GM12878 (cell line): ENCODE measurements around the gene ATP10D. TPM values are rescaled to one million over a fixed set of nuclear protein-coding genes. Genes with fewer than 3 reads are reported as not detected.

ENCODE experiments used
- ATAC-seq: fragments of 200-7000 bp; cut with Tn5 transposase; 3 replicates; pipeline ENCODE4 v1.9.1; 2020; ENCODE audit warnings: mild to moderate bottlenecking, moderate library complexity
- BruUV-seq: library from RNA; stranded (reverse); fragments of 400-500 nt; replicated peaks from 2 replicates; lab custom pipeline; 2021; lab: Mats Ljungman, UMichigan
- CTCF ChIA-PET: fragments of 300-600 bp; sonication (Branson Sonifier 250); formaldehyde crosslinking; extraction: SDS; loops from one replicate; lab custom pipeline; 2021; ENCODE audit warnings: inconsistent platforms; lab: Yijun Ruan, JAX
- POLR2A ChIA-PET: fragments of 350-600 bp; formaldehyde crosslinking; extraction: SDS; loops from one replicate; lab custom pipeline; 2021; ENCODE audit warnings: inconsistent platforms; lab: Charles Lee
- RAD21 ChIA-PET: fragments of 300-600 bp; sonication (Branson Sonifier 250); formaldehyde crosslinking; loops from one replicate; lab custom pipeline; 2023; ENCODE audit warnings: antibody characterized with exemption; ENCODE audit not compliant: unreplicated experiment; lab: Charles Lee
- SMC1A ChIA-PET: fragments of 300-600 bp; sonication (Branson Sonifier 250); formaldehyde crosslinking; loops from one replicate; lab custom pipeline; 2023; ENCODE audit not compliant: unreplicated experiment, uncharacterized antibody; lab: Charles Lee
- DNase-seq: peaks from one replicate; pipeline ENCODE4 v3.0.0-alpha.2; 2011; ENCODE audit warnings: low read depth, low spot score
- FAIRE-seq: peaks from 3 replicates; lab custom pipeline; 2011; peaks lifted over from hg19 to GRCh38; lab: Jason Lieb, UNC
- H2AFZ ChIP-seq: 2 replicates; pipeline ENCODE4 v1.6.0; 2011; ENCODE audit warnings: low read depth, low read length, control low read depth; ENCODE audit not compliant: control insufficient read depth
- H3K27ac ChIP-seq: 2 replicates; pipeline ENCODE4 v1.5.1; 2011; ENCODE audit warnings: control low read depth; ENCODE audit not compliant: control insufficient read depth, insufficient read depth
- H3K27me3 ChIP-seq, 2 experiments: replicated peaks in 1 of 2; 2 replicates each; pipeline versions ENCODE4 v1.6.0 to v1.6.1; 2011; ENCODE audit warnings: low read length in 1 of 2; ENCODE audit not compliant: control insufficient read depth in 2 of 2, insufficient read depth in 2 of 2
- H3K36me3 ChIP-seq, 2 experiments: 2 replicates each; pipeline ENCODE4 v1.5.1; 2011; ENCODE audit warnings: low read length in 1 of 2; ENCODE audit not compliant: control insufficient read depth in 2 of 2, insufficient read depth in 2 of 2
- H3K4me1 ChIP-seq: 2 replicates; pipeline ENCODE4 v1.6.1; 2011; ENCODE audit warnings: mild to moderate bottlenecking, low read length, moderate library complexity, mixed read lengths; ENCODE audit not compliant: control insufficient read depth, insufficient read depth
- H3K4me2 ChIP-seq: 2 replicates; pipeline ENCODE4 v1.6.0; 2011; ENCODE audit warnings: control low read depth; ENCODE audit not compliant: control insufficient read depth, insufficient read depth
- H3K4me3 ChIP-seq: fragments of 200-600 bp; sonication (generic); 2 replicates; pipeline ENCODE4 v1.5.1; 2016
- H3K79me2 ChIP-seq: 2 replicates; pipeline ENCODE4 v1.6.0; 2011; ENCODE audit warnings: low read length; ENCODE audit not compliant: control insufficient read depth, insufficient read depth
- H3K9ac ChIP-seq: 2 replicates; pipeline ENCODE4 v1.8.0; 2011; ENCODE audit warnings: low read length, control low read depth, mixed read lengths; ENCODE audit not compliant: control insufficient read depth, insufficient read depth
- H3K9me3 ChIP-seq: replicated peaks from 3 replicates; pipeline ENCODE4 v1.5.1; 2011; ENCODE audit warnings: mild to moderate bottlenecking, low read length; ENCODE audit not compliant: control insufficient read depth, insufficient read depth
- H4K20me1 ChIP-seq: 2 replicates; pipeline ENCODE4 v1.6.0; 2011; ENCODE audit not compliant: control insufficient read depth, insufficient read depth
- BMI1 ChIP-seq: fragments of 450-650 bp; IDR thresholded peaks from 2 replicates; pipeline ENCODE4 v1.6.1; 2016; ENCODE audit warnings: mild to moderate bottlenecking, moderate library complexity, borderline replicate concordance
- CBFB ChIP-seq: IDR thresholded peaks from 2 replicates; pipeline ENCODE4 v1.6.1; 2016; ENCODE audit warnings: antibody characterized with exemption, low read depth
- FOS ChIP-seq: IDR thresholded peaks from 3 replicates; pipeline ENCODE4 v1.6.1; 2011; ENCODE audit warnings: borderline replicate concordance; ENCODE audit not compliant: insufficient read length; ENCODE audit errors: extremely low read depth
- IKZF2 ChIP-seq, 2 experiments: fragments of 450-650 bp; IDR thresholded peaks; 2 replicates each; pipeline ENCODE4 v1.6.1; 2017; ENCODE audit warnings: mild to moderate bottlenecking in 2 of 2, moderate library complexity in 2 of 2
- KLF5 ChIP-seq: fragments of 450-650 bp; IDR thresholded peaks from 2 replicates; pipeline ENCODE4 v1.6.1; 2014; ENCODE audit warnings: mild to moderate bottlenecking; ENCODE audit not compliant: partially characterized antibody
- LARP7 ChIP-seq: fragments of 450-650 bp; IDR thresholded peaks from 2 replicates; pipeline ENCODE4 v1.6.1; 2017; ENCODE audit warnings: mild to moderate bottlenecking
- NFYB ChIP-seq: IDR thresholded peaks from 2 replicates; pipeline ENCODE4 v1.6.1; 2011; ENCODE audit warnings: low read depth, mild to moderate bottlenecking, low read length, improper control_type of control experiment, moderate library complexity; ENCODE audit not compliant: insufficient read depth
- NR2C1 ChIP-seq: fragments of 450-650 bp; IDR thresholded peaks from 2 replicates; pipeline ENCODE4 v1.6.1; 2017; ENCODE audit warnings: antibody characterized with exemption, mild to moderate bottlenecking, moderate library complexity
- NR2F1 ChIP-seq: fragments of 450-650 bp; conservative IDR thresholded peaks from 2 replicates; pipeline ENCODE4 v1.6.1; 2017; ENCODE audit warnings: mild to moderate bottlenecking
- PAX8 ChIP-seq: fragments of 450-650 bp; IDR thresholded peaks from 2 replicates; pipeline ENCODE4 v1.6.1; 2017; ENCODE audit warnings: mild to moderate bottlenecking, moderate library complexity
- RCOR1 ChIP-seq: conservative IDR thresholded peaks from 2 replicates; pipeline ENCODE4 v1.6.1; 2012; ENCODE audit warnings: low read depth, low read length, improper control_type of control experiment
- RELA ChIP-seq: fragments of 450-650 bp; IDR thresholded peaks from 2 replicates; pipeline ENCODE4 v1.8.0; 2014; ENCODE audit warnings: borderline replicate concordance; ENCODE audit not compliant: partially characterized antibody
- SMC3 ChIP-seq: IDR thresholded peaks from 2 replicates; pipeline ENCODE4 v1.6.1; 2011; ENCODE audit warnings: low read length, improper control_type of control experiment, borderline replicate concordance
- STAT1 ChIP-seq: fragments of 450-650 bp; conservative IDR thresholded peaks from 2 replicates; pipeline ENCODE4 v1.6.1; 2014; ENCODE audit warnings: antibody characterized with exemption, mild to moderate bottlenecking
- YBX1 ChIP-seq: fragments of 450-650 bp; IDR thresholded peaks from 2 replicates; pipeline ENCODE4 v1.6.1; 2016; ENCODE audit warnings: antibody characterized with exemption
- YY1 ChIP-seq: IDR thresholded peaks from 2 replicates; pipeline ENCODE4 v1.6.1; 2011; ENCODE audit warnings: low read depth, mild to moderate bottlenecking, low read length
- ZNF24 ChIP-seq: fragments of 450-650 bp; IDR thresholded peaks from 2 replicates; pipeline ENCODE4 v1.6.1; 2017; ENCODE audit warnings: antibody characterized with exemption, mild to moderate bottlenecking
- WGBS: methylation state at CpG from one replicate; pipeline ENCODE4 v1.1.6; 2016; ENCODE audit warnings: low lambda C conversion rate; ENCODE audit not compliant: insufficient replicate concordance, insufficient coverage; ENCODE audit errors: missing lambda C conversion rate; 5-methylcytosine and 5-hydroxymethylcytosine counted together
- in situ Hi-C: fragments of 300-500 bp; cut with MboI; formaldehyde crosslinking; loops from 9 replicates; pipeline ENCODE4 v1.14.3; 2018; ENCODE audit warnings: mixed read lengths
- intact Hi-C: fragments of 100-400 bp; cut with micrococcal nuclease; formaldehyde crosslinking; loops from one replicate; pipeline ENCODE4 v1.14.2; 2022; ENCODE audit not compliant: unreplicated experiment
- polyA plus RNA-seq, 11 experiments: library from polyadenylated mRNA; depleted of rRNA in 4 of 11; unstranded in 6 of 11; stranded (reverse) in 5 of 11; fragments of >200 nt; fragmentation: Nextera tagmentation in 4 of 11; fragmentation: Illumina TruSeq in 1 of 11; extraction: Ambion mirVana in 4 of 11; extraction: Trizol in 1 of 11; gene quantifications; 1 replicate in 1 of 11; 2 replicates in 10 of 11; pipeline versions ENCODE4 v1.2.1 to v1.2.3, GENCODE V29; 2011 to 2016; ENCODE audit warnings: inconsistent platforms in 2 of 11, missing spikeins in 2 of 11, low read depth in 1 of 11
- total RNA-seq, 4 experiments: library from RNA; depleted of rRNA in 3 of 4; stranded (reverse); fragments of >200 nt in 3 of 4; fragmentation: Illumina TruSeq in 1 of 4; extraction: Trizol in 1 of 4; gene quantifications; 2 replicates each; pipeline versions ENCODE4 v1.2.1 to v1.2.3, GENCODE V29; 2013 to 2021
- TF ChIP-seq, protein P1 (sequence below): IDR thresholded peaks from 2 replicates; pipeline ENCODE4 v1.6.1; 2012; ENCODE audit warnings: low read depth, low read length, improper control_type of control experiment
- TF ChIP-seq, protein P2 (sequence below): fragments of 450-650 bp; IDR thresholded peaks from 2 replicates; pipeline ENCODE4 v1.6.1; 2014; ENCODE audit warnings: mild to moderate bottlenecking
- TF ChIP-seq, protein P3 (sequence below): IDR thresholded peaks from 2 replicates; pipeline ENCODE4 v1.6.1; 2011; ENCODE audit warnings: borderline replicate concordance, low read depth, mild to moderate bottlenecking, moderate library complexity, low read length; ENCODE audit not compliant: insufficient read depth, poor library complexity, severe bottlenecking
- TF ChIP-seq, protein P4 (sequence below): IDR thresholded peaks from 2 replicates; pipeline ENCODE4 v1.6.1; 2011; ENCODE audit warnings: low read depth, mild to moderate bottlenecking, low read length, moderate library complexity, borderline replicate concordance; ENCODE audit errors: extremely low read depth

ATP10D gene
- total and polyA plus RNA-seq, 10 of the 15 experiments (the other 5 are each of a cell fraction or from before 2014, with no cell fraction given): 10.2 to 50.3 (median 19.1) TPM

DNA sequence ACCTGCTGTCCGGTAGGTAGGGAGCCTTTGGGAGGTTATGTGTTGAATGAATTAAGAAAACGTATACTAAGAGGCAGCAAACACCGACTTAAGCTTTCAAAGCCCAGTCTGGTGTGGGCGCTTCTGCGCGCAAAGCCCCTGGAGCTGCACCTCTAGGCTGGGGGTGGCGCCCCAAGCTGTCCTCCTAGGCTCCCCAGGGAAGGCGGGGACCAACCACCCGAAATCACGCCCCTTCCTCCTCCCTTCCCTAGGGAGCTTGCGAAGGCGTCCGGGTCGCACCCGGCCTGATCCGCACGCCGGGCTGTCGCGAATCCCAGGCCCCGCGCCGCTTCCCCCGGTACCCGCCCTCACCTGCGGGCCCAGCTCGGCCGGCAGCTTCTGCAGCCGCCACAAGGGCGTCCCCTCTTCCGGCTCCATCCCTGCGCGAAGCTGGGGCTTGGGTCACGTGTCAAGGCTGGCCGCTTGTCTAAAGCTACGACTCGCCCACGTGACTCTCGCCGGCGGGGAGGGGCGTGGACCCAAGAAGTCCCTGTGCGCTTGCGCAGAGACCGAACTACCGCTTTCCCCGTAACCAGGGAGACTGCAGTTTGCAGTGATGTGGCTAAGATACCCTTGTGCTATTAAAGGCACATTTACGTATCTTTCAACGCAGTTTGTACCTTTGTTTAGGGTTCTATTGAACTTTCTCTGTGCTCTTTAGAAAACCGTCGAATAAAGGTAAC is 21.7 kb upstream of the ATP10D start, which contains the start of gene COMMD8:
Gene COMMD8, minus strand, starts transcription at position 468 of the 722 bp plus-strand sequence. Its CDS starts 51 bp downstream, at position 417.
- SMC1A ChIA-PET: interaction anchor here (0.6 to 10.8 kb wide), 21 partner anchors 8 to 534 kb away, joined by 3 to 126 read pairs (median 4); partner anchors contain the start of gene ATP10D
- Histone ChIP-seq H3K9ac (peak within 1 kb of the TSS; percentile 66), H3K9me3 (no peaks in the 10 kb centered on the region), H3K4me1 (peaks cover 22% of the 10 kb centered on the region), H2AFZ (peak within 1 kb of the TSS; percentile 97), H4K20me1 (no peaks in the 10 kb centered on the region), H3K4me3 (peak within 1 kb of the TSS; percentile 92), H3K4me2 (peak within 1 kb of the TSS; percentile 86), H3K27ac (peak within 1 kb of the TSS; percentile 79), H3K36me3 (0 out of 4 replicates have a peak, but pooled peaks cover 0 to 3% of the 10 kb centered on the region in 2 experiments), H3K27me3 (no peaks in the 10 kb centered on the region), H3K79me2 (peaks cover 18% of the 10 kb centered on the region)
- WGBS: under 1% methylated on average over 37 of the region's 51 CpGs
- ATAC-seq (peak; percentile 87), DNase-seq (peak; percentile 91), FAIRE-seq (peak; percentile 97)
- CTCF ChIA-PET: interaction anchor here (0.6 to 5.0 kb wide), 20 partner anchors 9 to 376 kb away, joined by 3 to 79 read pairs (median 4); partner anchors contain the start of gene ATP10D
- in situ Hi-C loops: no loop called here
- TSS peak; percentile 73 for BruUV-seq
- POLR2A ChIA-PET: interaction anchor here (0.5 to 3.4 kb wide), 13 partner anchors 10 to 56 kb away, joined by 3 to 21 read pairs (median 6); partner anchors contain the start of gene ATP10D
- RAD21 ChIA-PET: interaction anchor here (0.6 to 5.6 kb wide), 22 partner anchors 9 to 376 kb away, joined by 3 to 84 read pairs (median 4); partner anchors contain the start of gene ATP10D
- intact Hi-C loops: loop anchor here (1.0 to 2.0 kb wide), 2 partner anchors 22 to 101 kb away; partner anchors contain the start of gene ATP10D
- TF ChIP-seq RCOR1 (no peak), ZNF24 (no peak), CBFB (no peak), YY1 (peak; percentile 83), RELA (peak; percentile 96), PAX8 (no peak), YBX1 (no peak), BMI1 (peak; percentile 92), NFYB (peak; percentile 36; the same call in 1 of the 2 replicates), NR2C1 (no peak), KLF5 (peak; percentile 45), NR2F1 (peak; percentile 67), SMC3 (0 out of 2 replicates have a peak, but pooled peaks have one; percentile 31), LARP7 (peak; percentile 65; the same call in 1 of the 2 replicates), FOS (peak; percentile 65), IKZF2 (IDR thresholded peaks at IDR 0.05) (peak; percentile 37 to 74; a peak in 3 of 4 replicates), STAT1 (no peak; the same call in 1 of the 2 replicates)
- TF ChIP-seq, protein P1, sequence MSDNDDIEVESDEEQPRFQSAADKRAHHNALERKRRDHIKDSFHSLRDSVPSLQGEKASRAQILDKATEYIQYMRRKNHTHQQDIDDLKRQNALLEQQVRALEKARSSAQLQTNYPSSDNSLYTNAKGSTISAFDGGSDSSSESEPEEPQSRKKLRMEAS: peak; percentile 100
- TF ChIP-seq, protein P2, sequence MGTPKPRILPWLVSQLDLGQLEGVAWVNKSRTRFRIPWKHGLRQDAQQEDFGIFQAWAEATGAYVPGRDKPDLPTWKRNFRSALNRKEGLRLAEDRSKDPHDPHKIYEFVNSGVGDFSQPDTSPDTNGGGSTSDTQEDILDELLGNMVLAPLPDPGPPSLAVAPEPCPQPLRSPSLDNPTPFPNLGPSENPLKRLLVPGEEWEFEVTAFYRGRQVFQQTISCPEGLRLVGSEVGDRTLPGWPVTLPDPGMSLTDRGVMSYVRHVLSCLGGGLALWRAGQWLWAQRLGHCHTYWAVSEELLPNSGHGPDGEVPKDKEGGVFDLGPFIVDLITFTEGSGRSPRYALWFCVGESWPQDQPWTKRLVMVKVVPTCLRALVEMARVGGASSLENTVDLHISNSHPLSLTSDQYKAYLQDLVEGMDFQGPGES: peak; percentile 56; the same call in 1 of the 2 replicates
- TF ChIP-seq, protein P3, sequence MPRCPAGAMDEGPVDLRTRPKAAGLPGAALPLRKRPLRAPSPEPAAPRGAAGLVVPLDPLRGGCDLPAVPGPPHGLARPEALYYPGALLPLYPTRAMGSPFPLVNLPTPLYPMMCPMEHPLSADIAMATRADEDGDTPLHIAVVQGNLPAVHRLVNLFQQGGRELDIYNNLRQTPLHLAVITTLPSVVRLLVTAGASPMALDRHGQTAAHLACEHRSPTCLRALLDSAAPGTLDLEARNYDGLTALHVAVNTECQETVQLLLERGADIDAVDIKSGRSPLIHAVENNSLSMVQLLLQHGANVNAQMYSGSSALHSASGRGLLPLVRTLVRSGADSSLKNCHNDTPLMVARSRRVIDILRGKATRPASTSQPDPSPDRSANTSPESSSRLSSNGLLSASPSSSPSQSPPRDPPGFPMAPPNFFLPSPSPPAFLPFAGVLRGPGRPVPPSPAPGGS: no peak
- TF ChIP-seq, protein P4, sequence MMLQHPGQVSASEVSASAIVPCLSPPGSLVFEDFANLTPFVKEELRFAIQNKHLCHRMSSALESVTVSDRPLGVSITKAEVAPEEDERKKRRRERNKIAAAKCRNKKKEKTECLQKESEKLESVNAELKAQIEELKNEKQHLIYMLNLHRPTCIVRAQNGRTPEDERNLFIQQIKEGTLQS: peak; percentile 96
